Endothelial cell of umbilical vein (primary cell): Measurements from ENCODE around the gene DOP1A. TPM values are rescaled to one million over a fixed set of nuclear protein-coding genes. Genes with fewer than 3 reads are reported as not detected.

Experiments used
- BruUV-seq: library from RNA; stranded (reverse); fragments of 400-500 nt; replicated peaks from 2 replicates; lab custom pipeline; 2021; lab: Mats Ljungman, UMichigan
- CTCF ChIA-PET: fragments of 300-600, 350-600 bp; sonication (Branson Sonifier 250); formaldehyde crosslinking; loops from one replicate; lab custom pipeline; 2021; ENCODE audit warnings: antibody characterized with exemption, inconsistent platforms; lab: Charles Lee
- POLR2A ChIA-PET: fragments of 300-600, 350-600 bp; sonication (Branson Sonifier 250); formaldehyde crosslinking; loops from one replicate; lab custom pipeline; 2021; ENCODE audit warnings: antibody characterized with exemption, inconsistent platforms; lab: Charles Lee
- DNase-seq: peaks from one replicate; pipeline ENCODE4 v3.0.0-alpha.2; 2011; ENCODE audit warnings: low read depth, low spot score
- FAIRE-seq: peaks from 2 replicates; lab custom pipeline; 2011; peaks lifted over from hg19 to GRCh38; lab: Jason Lieb, UNC
- H2AFZ ChIP-seq: 2 replicates; pipeline ENCODE4 v1.6.0; 2012; ENCODE audit warnings: low read depth, low read length, control low read depth, inconsistent platforms
- H3K27ac ChIP-seq: 2 replicates; pipeline ENCODE4 v1.5.1; 2011; ENCODE audit warnings: low read depth, mild to moderate bottlenecking, control low read depth, low read length, moderate library complexity; ENCODE audit not compliant: insufficient read depth
- H3K27me3 ChIP-seq, 2 experiments: 2 replicates each; pipeline versions ENCODE4 v1.6.0 to v1.6.1; 2011; ENCODE audit warnings: low read length in 2 of 2, mixed read lengths in 1 of 2; ENCODE audit not compliant: control insufficient read depth in 2 of 2, insufficient read depth in 2 of 2
- H3K36me3 ChIP-seq, 2 experiments: 2 replicates in 1 of 2; 3 replicates in 1 of 2; pipeline ENCODE4 v1.5.1; 2011; ENCODE audit warnings: low read length in 2 of 2, mild to moderate bottlenecking in 1 of 2, moderate library complexity in 1 of 2; ENCODE audit not compliant: control insufficient read depth in 2 of 2, insufficient read depth in 2 of 2; ENCODE audit errors: extremely low read depth in 1 of 2
- H3K4me1 ChIP-seq: 3 replicates; pipeline ENCODE4 v1.5.1; 2011; ENCODE audit warnings: mild to moderate bottlenecking, low read length; ENCODE audit not compliant: control insufficient read depth, insufficient read depth; ENCODE audit errors: extremely low read depth
- H3K4me2 ChIP-seq: 2 replicates; pipeline ENCODE4 v1.6.1; 2011; ENCODE audit warnings: low read length, control low read depth, mixed read lengths; ENCODE audit not compliant: insufficient read depth
- H3K4me3 ChIP-seq, 3 experiments: fragments of 200-600 bp in 1 of 3; sonication (generic), shearing (Covaris generic) in 1 of 3; replicated peaks in 1 of 3; 2 replicates each; pipeline ENCODE4 v1.5.1; 2011 to 2016; ENCODE audit warnings: control low read depth in 3 of 3, low read length in 3 of 3, mild to moderate bottlenecking in 2 of 3, inconsistent platforms in 1 of 3, low read depth in 1 of 3, moderate library complexity in 1 of 3; ENCODE audit not compliant: insufficient read depth in 1 of 3
- H3K79me2 ChIP-seq: 2 replicates; pipeline ENCODE4 v1.6.0; 2012; ENCODE audit warnings: low read length, inconsistent platforms; ENCODE audit not compliant: control insufficient read depth, insufficient read depth
- H3K9ac ChIP-seq: replicated peaks from 2 replicates; pipeline ENCODE3; 2011; ENCODE audit warnings: low read length, control low read depth; ENCODE audit not compliant: insufficient read depth; ENCODE audit errors: extremely low read depth
- H3K9me1 ChIP-seq: replicated peaks from 3 replicates; pipeline ENCODE4 v1.6.0; 2011; ENCODE audit warnings: mild to moderate bottlenecking, low read length; ENCODE audit not compliant: control insufficient read depth, insufficient read depth; ENCODE audit errors: extremely low read depth
- H3K9me3 ChIP-seq: replicated peaks from 2 replicates; pipeline ENCODE4 v1.5.1; 2012; ENCODE audit warnings: low read length, inconsistent platforms; ENCODE audit not compliant: control insufficient read depth, insufficient read depth
- H4K20me1 ChIP-seq: replicated peaks from 2 replicates; pipeline ENCODE3; 2011; ENCODE audit warnings: mild to moderate bottlenecking, low read length; ENCODE audit not compliant: control insufficient read depth, insufficient read depth; ENCODE audit errors: extremely low read depth
- CTCF ChIP-seq, 2 donors: IDR thresholded peaks; 1 replicate in 1 of 2; 2 replicates in 1 of 2; pipeline ENCODE4 v1.5.1; 2011; ENCODE audit warnings: low read length in 2 of 2, mild to moderate bottlenecking in 2 of 2, moderate library complexity in 2 of 2, control low read depth in 1 of 2, inconsistent platforms in 1 of 2, low read depth in 1 of 2; ENCODE audit not compliant: insufficient read depth in 1 of 2; ENCODE audit errors: extremely low read depth in 1 of 2
- FOS ChIP-seq: IDR thresholded peaks from 2 replicates; pipeline ENCODE4 v1.6.1; 2011; ENCODE audit warnings: mild to moderate bottlenecking, low read length, moderate library complexity, borderline replicate concordance; ENCODE audit not compliant: insufficient read depth
- GATA2 ChIP-seq: IDR thresholded peaks from 2 replicates; pipeline ENCODE4 v1.7.0; 2011; ENCODE audit warnings: low read depth, mild to moderate bottlenecking, moderate library complexity, mixed read lengths, low read length; ENCODE audit not compliant: insufficient read length, insufficient read depth
- JUN ChIP-seq: IDR thresholded peaks from 2 replicates; pipeline ENCODE4 v1.6.1; 2011; ENCODE audit warnings: borderline replicate concordance, low read depth; ENCODE audit not compliant: insufficient read length, insufficient read depth
- MAX ChIP-seq: IDR thresholded peaks from 2 replicates; pipeline ENCODE4 v1.6.1; 2011; ENCODE audit not compliant: insufficient read depth, insufficient read length
- MYC ChIP-seq: IDR thresholded peaks from one replicate; pipeline ENCODE4 v1.6.1; 2011; ENCODE audit warnings: mild to moderate bottlenecking, low read depth, low read length
- POLR2AphosphoS5 ChIP-seq: IDR thresholded peaks from 2 replicates; pipeline ENCODE4 v1.6.1; 2012; ENCODE audit warnings: low read depth, mild to moderate bottlenecking, control low read depth, low read length, moderate library complexity; ENCODE audit not compliant: insufficient read depth
- dilution Hi-C: fragments of 300-500 bp; cut with MboI; formaldehyde crosslinking; loops from one replicate; pipeline ENCODE4 v1.15.0; 2019; ENCODE audit warnings: low sequenced_read_pairs; ENCODE audit not compliant: extremely low pct_ligation_motif_present
- intact Hi-C: fragments of 100-400 bp; cut with micrococcal nuclease; formaldehyde crosslinking; loops from one replicate; pipeline ENCODE4 v1.10.0; 2022
- polyA plus RNA-seq, 4 experiments: library from polyadenylated mRNA; depleted of rRNA in 3 of 4; stranded (reverse) in 3 of 4; unstranded in 1 of 4; fragments of >200 nt; gene quantifications; 2 replicates each; pipeline versions ENCODE4 v1.2.1 to v1.2.3, GENCODE V29; 2011 to 2012; ENCODE audit warnings: missing spikeins in 1 of 4
- total RNA-seq: library from RNA; stranded (reverse); gene quantifications from 2 replicates; pipeline ENCODE4 v1.2.3, GENCODE V29; 2021

Gene DOP1A
- total and polyA plus RNA-seq, 2 donors (not counting 3 experiments of a cell fraction or from before 2014, with no cell fraction given), result 6.3 to 12.3 TPM

GRCh38 chr6:83124553-83124952 lies 57.1 kb downstream of the DOP1A start:
- Histone ChIP-seq H3K9me1 (no peaks in the 10 kb centered on the region), H3K9ac (no peak overlapping the region), H3K36me3 (peaks cover 4% of the 10 kb centered on the region in 2 experiments), H3K9me3 (no peaks in the 10 kb centered on the region), H3K4me1 (peaks cover 8% of the 10 kb centered on the region), H3K4me2 (no peak overlapping the region), H3K4me3 (no peak overlapping the region), H3K27me3 (no peaks in the 10 kb centered on the region), H2AFZ (no peak overlapping the region), H4K20me1 (no peaks in the 10 kb centered on the region), H3K79me2 (no peaks in the 10 kb centered on the region), H3K27ac (no peak overlapping the region)
- no peak for TF ChIP-seq JUN
- TF ChIP-seq POLR2AphosphoS5, result no peak
- TF ChIP-seq FOS, result no peak
- no peak for TF ChIP-seq MYC
- no peak for TF ChIP-seq GATA2
- no peak for TF ChIP-seq MAX
- TF ChIP-seq CTCF (IDR thresholded peaks at IDR 0.05; ENCODE audit: extremely low read depth in 1 of 2, insufficient read depth in 1 of 2, low read depth in 1 of 2, low read length in 2 of 2), result no peak
- dilution Hi-C loops (no loop called here), intact Hi-C loops (no loop called here)
- BruUV-seq, result no TSS peak
- DNase-seq, result no peak
- POLR2A ChIA-PET, result no interaction called here
- CTCF ChIA-PET, result no interaction called here
- no peak for FAIRE-seq
